BLaER1 treated with 17β-estradiol and CSF1 and Interleukin-3, amounts not matched to agents 10 nM and 100 nM (cell line): ENCODE data around the gene ACSM4.
A peak's percentile ranks its signal among the peaks of the same experiment; 100 is the strongest.

Source experiments
- H3K27ac ChIP-seq, 11 experiments: shearing (Covaris generic); formaldehyde crosslinking; 2 replicates each; pipeline ENCODE4 v1.8.1; 2022
- H3K27me3 ChIP-seq, 11 experiments: shearing (Covaris generic); formaldehyde crosslinking; 2 replicates each; pipeline ENCODE4 v1.8.1; 2022
- H3K36me3 ChIP-seq, 11 experiments: shearing (Covaris generic); formaldehyde crosslinking; 2 replicates each; pipeline ENCODE4 v1.8.1; 2022
- H3K4me1 ChIP-seq, 10 experiments: shearing (Covaris generic); formaldehyde crosslinking; 2 replicates each; pipeline ENCODE4 v1.8.1; 2022
- H3K4me2 ChIP-seq, 11 experiments: shearing (Covaris generic); formaldehyde crosslinking; 2 replicates each; pipeline ENCODE4 v1.8.1; 2022
- H3K4me3 ChIP-seq, 10 experiments: shearing (Covaris generic); formaldehyde crosslinking; 2 replicates each; pipeline ENCODE4 v1.8.1; 2022
- H3K9ac ChIP-seq, 11 experiments: shearing (Covaris generic); formaldehyde crosslinking; 2 replicates each; pipeline ENCODE4 v1.8.1; 2022
- H3K9me3 ChIP-seq, 11 experiments: shearing (Covaris generic); formaldehyde crosslinking; replicated peaks in 1 of 11; 2 replicates each; pipeline ENCODE4 v1.8.1; 2022
- H4K20me1 ChIP-seq, 11 experiments: shearing (Covaris generic); formaldehyde crosslinking; 2 replicates each; pipeline ENCODE4 v1.8.1; 2022
- Cebpa-rat ChIP-seq, 11 experiments: shearing (Covaris generic); IDR thresholded peaks; 2 replicates each; pipeline ENCODE4 v1.8.1; 2022

ACSM4 gene

DNA sequence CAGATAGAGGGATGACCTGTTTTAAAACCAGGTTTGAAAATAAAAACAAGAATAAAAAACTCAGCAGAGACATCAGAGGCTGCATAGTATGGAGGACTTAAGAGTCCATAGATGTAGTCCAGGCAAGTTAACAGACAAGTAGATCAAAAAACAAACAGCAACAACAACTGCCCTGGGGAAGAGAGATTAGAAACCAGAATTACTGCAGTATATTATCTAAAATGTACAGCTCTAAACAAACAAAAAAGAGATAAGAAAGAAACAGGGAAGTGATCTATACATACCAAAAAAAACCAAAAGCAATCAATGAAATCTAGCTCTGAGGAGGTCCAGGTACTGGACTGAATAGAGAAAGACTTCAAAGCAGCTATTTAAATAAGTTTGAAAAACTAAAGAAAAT lies 48.8 kb downstream of the ACSM4 start:
- H3K4me3 ChIP-seq = no peak overlapping the region
- no peak overlapping the region for H3K4me2 ChIP-seq
- TF ChIP-seq Cebpa-rat (IDR thresholded peaks at IDR 0.05) = no peak
- H3K27me3 ChIP-seq = no peaks in the 10 kb centered on the region
- H3K9ac ChIP-seq = no peak overlapping the region
- peaks cover 0 to 6% (median 0%) of the 10 kb centered on the region in 10 experiments; a peak in 6 of 20 replicates for H3K4me1 ChIP-seq
- H3K36me3 ChIP-seq = peaks cover 0 to 62% (median 10%) of the 10 kb centered on the region in 11 experiments; a peak in 11 of 22 replicates
- H4K20me1 ChIP-seq = peaks cover 0 to 56% (median 0%) of the 10 kb centered on the region in 11 experiments; a peak in 2 of 22 replicates
- 0 out of 22 replicates have a peak, but pooled peaks cover 0 to under 1% (median 0%) of the 10 kb centered on the region in 11 experiments for H3K9me3 ChIP-seq
- no peak overlapping the region for H3K27ac ChIP-seq

DNA sequence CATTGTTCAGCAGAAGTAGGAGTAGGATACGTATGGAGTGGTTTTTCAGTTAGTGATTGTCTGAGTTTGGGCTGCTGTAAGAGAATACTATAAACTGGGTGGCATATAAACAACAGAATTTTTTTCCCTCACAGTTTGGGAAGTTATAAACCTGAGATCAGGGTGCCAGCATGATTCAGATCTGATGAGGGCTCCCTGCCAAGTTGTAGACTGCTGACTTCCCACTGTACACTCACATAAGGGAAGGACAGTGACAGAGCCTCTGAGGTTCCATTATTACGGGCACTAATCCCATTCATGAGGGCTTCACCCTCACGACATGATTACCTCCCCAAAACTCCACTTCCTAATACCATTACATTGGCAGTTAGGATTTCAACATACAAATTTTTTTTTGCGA lies 50.7 kb downstream of the ACSM4 start:
- H3K9ac ChIP-seq = no peak overlapping the region
- H3K4me2 ChIP-seq = no peak overlapping the region
- no peak overlapping the region for H3K27ac ChIP-seq
- TF ChIP-seq Cebpa-rat (IDR thresholded peaks at IDR 0.05) = no peak
- peaks cover 0 to 81% (median 10%) of the 10 kb centered on the region in 11 experiments; a peak in 11 of 22 replicates for H3K36me3 ChIP-seq
- no peaks in the 10 kb centered on the region for H3K9me3 ChIP-seq
- no peaks in the 10 kb centered on the region for H3K27me3 ChIP-seq
- no peaks in the 10 kb centered on the region for H3K4me1 ChIP-seq
- peaks cover 0 to 74% (median 0%) of the 10 kb centered on the region in 11 experiments; a peak in 2 of 22 replicates for H4K20me1 ChIP-seq
- H3K4me3 ChIP-seq = no peak overlapping the region

DNA sequence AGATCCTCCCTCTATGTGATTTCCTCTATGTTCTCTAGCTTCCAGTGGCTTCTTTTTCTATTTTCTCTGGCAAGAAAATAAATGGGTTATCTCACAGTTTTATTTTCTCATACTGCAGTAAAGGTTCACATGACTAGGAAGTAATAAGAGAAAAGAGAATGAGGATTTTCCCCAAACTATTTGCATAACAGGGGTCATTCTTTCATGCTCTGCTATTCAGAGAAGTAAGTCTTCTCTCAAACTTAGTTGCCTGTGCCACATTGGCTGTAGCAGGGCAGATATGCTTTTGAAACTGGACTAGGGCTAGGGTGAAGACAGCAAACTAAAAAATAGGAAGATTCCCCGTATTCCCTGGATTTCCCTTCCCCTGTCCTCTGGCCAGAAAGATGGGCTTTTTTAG lies 57.4 kb downstream of the ACSM4 start:
- TF ChIP-seq Cebpa-rat (IDR thresholded peaks at IDR 0.05) = no peak
- Histone ChIP-seq H3K4me1 (no peaks in the 10 kb centered on the region; a peak in 1 of 20 replicates), H3K4me3 (no peak overlapping the region), H3K27me3 (no peaks in the 10 kb centered on the region), H3K27ac (no peak overlapping the region), H3K36me3 (peaks cover 0 to 90% (median 8%) of the 10 kb centered on the region in 11 experiments; a peak in 10 of 22 replicates), H4K20me1 (peaks cover 0 to 90% (median 0%) of the 10 kb centered on the region in 11 experiments; a peak in 3 of 22 replicates), H3K9ac (no peak overlapping the region), H3K4me2 (no peak overlapping the region; a peak in 1 of 22 replicates), H3K9me3 (peaks cover 0 to 9% (median 5%) of the 10 kb centered on the region in 11 experiments; a peak in 7 of 22 replicates)

DNA sequence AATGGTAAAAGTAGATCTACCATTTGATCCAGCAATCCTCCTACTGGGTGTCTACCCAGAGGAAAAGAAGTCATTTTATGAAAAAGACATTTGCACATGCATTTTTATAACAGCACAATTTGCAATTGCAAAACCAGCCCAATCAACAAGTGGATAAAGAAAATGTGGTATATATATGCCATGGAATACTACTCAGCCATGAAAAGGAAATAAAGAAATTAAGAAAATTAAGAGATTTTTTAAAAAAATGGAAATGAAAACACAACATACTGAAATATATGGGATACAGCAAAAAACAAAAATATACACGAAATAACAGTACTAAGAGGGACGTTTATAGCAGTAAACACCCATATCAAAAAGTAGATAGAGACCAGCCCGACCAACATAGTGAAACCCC lies 58.9 kb downstream of the ACSM4 start:
- Histone ChIP-seq H3K27me3 (no peaks in the 10 kb centered on the region), H4K20me1 (peaks cover 0 to 89% (median 0%) of the 10 kb centered on the region in 11 experiments; a peak in 3 of 22 replicates), H3K9me3 (peaks cover 0 to 9% (median 5%) of the 10 kb centered on the region in 11 experiments; a peak in 7 of 22 replicates), H3K9ac (no peak overlapping the region), H3K27ac (no peak overlapping the region), H3K4me2 (no peak overlapping the region), H3K36me3 (peaks cover 0 to 90% (median 0%) of the 10 kb centered on the region in 11 experiments; a peak in 6 of 22 replicates), H3K4me1 (peaks cover 0 to 2% (median under 1%) of the 10 kb centered on the region in 10 experiments; a peak in 4 of 20 replicates), H3K4me3 (no peak overlapping the region)
- TF ChIP-seq Cebpa-rat (IDR thresholded peaks at IDR 0.05) = no peak

DNA sequence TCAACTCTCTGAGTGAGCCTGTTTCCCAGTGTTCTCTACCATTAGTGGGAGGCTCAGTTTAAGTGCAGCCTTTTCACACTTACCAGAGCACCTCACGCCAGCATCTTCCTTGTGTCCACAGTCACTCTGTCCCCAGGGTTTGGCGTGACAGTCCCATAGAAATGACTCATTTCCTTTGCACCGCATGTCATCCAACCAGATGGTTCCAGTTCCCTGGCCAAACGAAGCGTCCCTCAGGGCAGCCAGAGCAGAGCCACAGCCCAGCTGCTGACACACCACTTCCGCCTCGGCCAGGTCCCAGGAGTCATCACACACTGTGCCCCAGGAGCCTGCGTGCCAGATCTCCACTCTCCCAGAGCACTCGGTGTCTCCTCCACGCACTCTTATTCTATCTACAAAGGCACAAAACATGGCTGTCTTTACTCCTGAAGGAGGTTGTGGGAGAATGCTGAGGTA lies 65.4 kb downstream of the ACSM4 start:
- Histone ChIP-seq H3K4me1 (peaks cover 21 to 32% (median 27%) of the 10 kb centered on the region in 10 experiments), H3K36me3 (peaks cover 0 to 89% (median 0%) of the 10 kb centered on the region in 11 experiments; a peak in 6 of 22 replicates), H3K9ac (peak overlapping the region in 10 of 11 experiments; percentile 37 to 69 (median 54); a peak in 19 of 22 replicates), H4K20me1 (peaks cover 0 to 88% (median 0%) of the 10 kb centered on the region in 11 experiments; a peak in 3 of 22 replicates), H3K4me2 (peak overlapping the region; percentile 55 to 90 (median 84)), H3K9me3 (peaks cover 0 to 13% (median 7%) of the 10 kb centered on the region in 11 experiments; a peak in 14 of 22 replicates), H3K27ac (peak overlapping the region; percentile 24 to 78 (median 66); a peak in 21 of 22 replicates), H3K27me3 (no peaks in the 10 kb centered on the region), H3K4me3 (peak overlapping the region in 8 of 10 experiments; percentile 49 to 62 (median 54); a peak in 17 of 20 replicates)
- no peak for TF ChIP-seq Cebpa-rat (IDR thresholded peaks at IDR 0.05)

DNA sequence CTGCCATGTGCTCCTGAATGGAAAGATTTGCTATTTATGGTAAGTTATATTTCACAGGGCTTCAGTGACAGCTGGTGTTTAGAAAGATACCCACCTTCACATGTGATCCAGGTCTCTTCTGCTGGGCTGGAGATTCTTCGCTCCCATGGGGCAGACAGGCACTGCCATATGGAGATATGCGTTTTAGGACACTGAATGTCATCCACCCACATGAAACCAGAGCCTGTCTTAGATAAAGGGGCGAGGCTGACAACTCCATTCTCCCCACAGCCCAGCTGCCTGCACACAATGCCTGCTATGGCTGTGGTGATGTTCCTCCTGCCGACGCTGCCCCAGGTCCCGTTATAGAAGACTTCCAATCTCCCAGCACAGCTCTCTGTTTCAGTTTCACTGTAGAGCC lies 69.4 kb downstream of the ACSM4 start:
- peaks cover 0 to 13% (median 6%) of the 10 kb centered on the region in 11 experiments; a peak in 13 of 22 replicates for H3K9me3 ChIP-seq
- H3K27ac ChIP-seq = no peak overlapping the region
- H3K9ac ChIP-seq = no peak overlapping the region
- TF ChIP-seq Cebpa-rat (IDR thresholded peaks at IDR 0.05) = no peak
- H3K36me3 ChIP-seq = peaks cover 0 to 92% (median 0%) of the 10 kb centered on the region in 11 experiments; a peak in 5 of 22 replicates
- H3K4me3 ChIP-seq = no peak overlapping the region
- peaks cover 0 to 89% (median 0%) of the 10 kb centered on the region in 11 experiments; a peak in 2 of 22 replicates for H4K20me1 ChIP-seq
- no peaks in the 10 kb centered on the region for H3K27me3 ChIP-seq
- H3K4me1 ChIP-seq = peaks cover 16 to 29% (median 23%) of the 10 kb centered on the region in 10 experiments
- peak overlapping the region in 1 of 11 experiments; percentile 16; a peak in 1 of 22 replicates for H3K4me2 ChIP-seq

DNA sequence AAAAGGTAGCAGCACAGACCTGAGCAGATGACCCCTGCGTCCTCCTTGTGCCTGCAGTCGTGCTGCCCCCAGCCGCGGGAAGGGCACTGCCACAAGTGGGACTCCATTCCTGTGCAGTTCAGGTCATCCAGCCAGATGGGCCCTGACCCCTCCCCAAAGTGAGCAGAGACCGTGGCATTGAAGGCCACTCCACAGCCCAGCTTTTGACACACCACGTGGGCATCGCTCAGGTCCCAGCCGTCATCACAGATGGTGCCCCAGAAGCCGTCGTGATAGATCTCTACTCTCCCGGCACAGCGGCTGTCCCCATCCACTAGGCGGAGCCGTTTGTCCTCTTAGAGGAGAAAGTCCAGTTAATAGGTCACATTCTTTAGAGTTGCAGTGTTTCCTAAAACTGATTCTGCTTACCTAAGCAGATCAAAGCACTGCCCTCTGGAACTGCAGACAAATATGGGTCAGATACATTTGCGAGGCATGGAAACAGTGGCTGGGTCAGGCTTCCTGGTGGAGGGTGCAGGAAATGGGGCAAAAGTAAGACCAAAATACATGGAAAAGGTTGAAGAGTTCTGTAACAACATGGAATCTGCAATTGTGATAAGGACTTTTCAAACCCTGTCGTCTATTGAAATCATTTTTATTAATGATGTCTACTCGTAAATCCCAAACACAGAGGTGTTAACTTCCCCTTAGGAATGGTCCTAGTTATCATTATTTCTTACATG lies 70.7 kb downstream of the ACSM4 start:
- Histone ChIP-seq H3K36me3 (peaks cover 0 to 92% (median 0%) of the 10 kb centered on the region in 11 experiments; a peak in 4 of 22 replicates), H3K4me1 (peaks cover 2 to 15% (median 10%) of the 10 kb centered on the region in 10 experiments; a peak in 19 of 20 replicates), H4K20me1 (peaks cover 0 to 89% (median 0%) of the 10 kb centered on the region in 11 experiments; a peak in 2 of 22 replicates), H3K9me3 (peaks cover 0 to 12% (median 6%) of the 10 kb centered on the region in 11 experiments; a peak in 13 of 22 replicates), H3K9ac (no peak overlapping the region), H3K27ac (no peak overlapping the region), H3K4me2 (no peak overlapping the region), H3K27me3 (no peaks in the 10 kb centered on the region), H3K4me3 (no peak overlapping the region)
- no peak for TF ChIP-seq Cebpa-rat (IDR thresholded peaks at IDR 0.05)

DNA sequence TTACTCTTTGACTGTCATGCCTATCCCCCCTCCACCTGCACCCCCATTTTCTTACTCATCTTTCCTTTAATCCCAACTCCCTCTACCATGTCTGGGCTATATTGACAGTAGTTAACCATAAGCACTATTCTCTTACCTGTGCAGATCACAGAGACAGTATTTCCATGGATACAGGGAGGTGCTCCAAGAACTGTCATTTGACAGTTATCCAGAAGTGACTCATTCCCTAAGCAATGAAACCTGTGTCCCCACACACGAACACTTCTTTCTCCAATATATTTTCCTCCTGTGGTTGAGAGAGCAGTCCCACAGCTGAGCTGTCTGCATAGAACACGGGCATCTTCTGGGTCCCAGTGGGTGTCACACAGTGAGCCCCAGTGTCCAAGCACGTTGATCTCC lies 71.3 kb downstream of the ACSM4 start:
- Histone ChIP-seq H3K36me3 (peaks cover 0 to 93% (median 0%) of the 10 kb centered on the region in 11 experiments; a peak in 4 of 22 replicates), H3K9ac (no peak overlapping the region), H3K4me2 (no peak overlapping the region), H3K27ac (no peak overlapping the region), H3K4me1 (peaks cover 0 to 10% (median 4%) of the 10 kb centered on the region in 10 experiments; a peak in 11 of 20 replicates), H3K27me3 (no peaks in the 10 kb centered on the region), H4K20me1 (peaks cover 0 to 89% (median 0%) of the 10 kb centered on the region in 11 experiments; a peak in 2 of 22 replicates), H3K4me3 (no peak overlapping the region), H3K9me3 (peaks cover 0 to 10% (median 6%) of the 10 kb centered on the region in 11 experiments; a peak in 13 of 22 replicates)
- no peak for TF ChIP-seq Cebpa-rat (IDR thresholded peaks at IDR 0.05)
